Loucy (cell line): Measurements from ENCODE around the gene TOX2.

ENCODE experiments used
- EZH2phosphoT487 ChIP-seq: fragments of 200-600 bp; IDR thresholded peaks from 2 replicates; pipeline ENCODE4 v1.6.1; 2018; ENCODE audit warnings: antibody characterized with exemption, mild to moderate bottlenecking, moderate library complexity, borderline replicate concordance
- TF ChIP-seq, protein P1 (sequence below): fragments of 200-600 bp; sonication (generic); conservative IDR thresholded peaks from 2 replicates; pipeline ENCODE4 v1.5.1; 2014; ENCODE audit warnings: mild to moderate bottlenecking, antibody characterized with exemption, low read length

DNA sequence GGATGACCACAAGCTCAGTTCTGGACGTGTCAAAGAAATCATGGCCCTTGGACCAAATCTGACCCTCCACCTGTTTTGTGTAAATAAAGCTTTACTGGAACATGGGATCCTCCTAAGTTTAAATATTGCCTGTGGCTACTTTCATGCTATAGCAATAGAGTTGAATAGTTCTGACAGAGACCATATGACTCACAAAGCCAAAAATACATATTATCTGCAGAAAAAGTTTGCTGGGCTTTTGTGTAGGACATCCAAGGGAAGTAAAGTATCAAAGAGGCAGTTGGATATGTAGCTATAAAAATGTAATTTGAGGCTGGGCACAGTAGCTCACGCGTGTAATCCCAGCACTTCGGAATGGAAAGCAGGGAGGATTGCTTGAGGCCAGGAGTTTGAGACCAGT, 78.9 kb downstream of the TOX2 start:
- TF ChIP-seq, protein P1, sequence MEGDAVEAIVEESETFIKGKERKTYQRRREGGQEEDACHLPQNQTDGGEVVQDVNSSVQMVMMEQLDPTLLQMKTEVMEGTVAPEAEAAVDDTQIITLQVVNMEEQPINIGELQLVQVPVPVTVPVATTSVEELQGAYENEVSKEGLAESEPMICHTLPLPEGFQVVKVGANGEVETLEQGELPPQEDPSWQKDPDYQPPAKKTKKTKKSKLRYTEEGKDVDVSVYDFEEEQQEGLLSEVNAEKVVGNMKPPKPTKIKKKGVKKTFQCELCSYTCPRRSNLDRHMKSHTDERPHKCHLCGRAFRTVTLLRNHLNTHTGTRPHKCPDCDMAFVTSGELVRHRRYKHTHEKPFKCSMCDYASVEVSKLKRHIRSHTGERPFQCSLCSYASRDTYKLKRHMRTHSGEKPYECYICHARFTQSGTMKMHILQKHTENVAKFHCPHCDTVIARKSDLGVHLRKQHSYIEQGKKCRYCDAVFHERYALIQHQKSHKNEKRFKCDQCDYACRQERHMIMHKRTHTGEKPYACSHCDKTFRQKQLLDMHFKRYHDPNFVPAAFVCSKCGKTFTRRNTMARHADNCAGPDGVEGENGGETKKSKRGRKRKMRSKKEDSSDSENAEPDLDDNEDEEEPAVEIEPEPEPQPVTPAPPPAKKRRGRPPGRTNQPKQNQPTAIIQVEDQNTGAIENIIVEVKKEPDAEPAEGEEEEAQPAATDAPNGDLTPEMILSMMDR: no peak
- no peak for TF ChIP-seq EZH2phosphoT487
